HL-60 (cell line): ENCODE results near the gene DHX29.

Source experiments
- GABPA ChIP-seq: IDR thresholded peaks from 2 replicates; pipeline ENCODE4 v1.6.1; 2012; ENCODE audit warnings: low read depth
- POLR2AphosphoS5 ChIP-seq: IDR thresholded peaks from 2 replicates; pipeline ENCODE4 v1.6.1; 2012; ENCODE audit warnings: low read depth
- SPI1 ChIP-seq: IDR thresholded peaks from 2 replicates; pipeline ENCODE4 v1.6.1; 2012; ENCODE audit warnings: low read depth, mild to moderate bottlenecking, borderline replicate concordance
- TF ChIP-seq, protein P1 (sequence below): IDR thresholded peaks from one replicate; pipeline ENCODE4 v1.5.1; 2011; ENCODE audit warnings: low read length, control low read depth, inconsistent platforms; ENCODE audit not compliant: insufficient read depth
- TF ChIP-seq, protein P2 (sequence below): IDR thresholded peaks from 2 replicates; pipeline ENCODE4 v1.6.1; 2012; ENCODE audit warnings: low read depth; ENCODE audit not compliant: insufficient replicate concordance

DNA sequence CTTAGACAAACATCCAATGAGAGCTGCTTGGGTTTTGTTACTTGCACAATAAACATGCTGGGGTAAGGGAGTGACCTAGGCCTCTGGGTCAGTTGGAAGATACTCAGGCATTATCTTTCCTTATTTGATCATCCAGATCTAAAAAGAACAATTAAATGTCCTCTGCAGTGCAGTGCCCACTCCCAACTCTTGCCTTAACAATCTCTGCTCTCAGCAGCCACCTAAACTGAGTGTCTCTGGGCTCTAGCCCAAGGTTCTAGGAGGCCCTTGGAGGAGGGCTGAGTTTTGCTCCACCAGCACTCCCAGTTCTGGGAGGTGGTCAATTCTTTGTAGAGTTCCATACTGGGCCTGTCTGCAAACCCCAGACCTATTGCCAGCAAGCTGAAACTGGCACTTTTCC lies 82.1 kb downstream of the DHX29 start:
- TF ChIP-seq, protein P1, sequence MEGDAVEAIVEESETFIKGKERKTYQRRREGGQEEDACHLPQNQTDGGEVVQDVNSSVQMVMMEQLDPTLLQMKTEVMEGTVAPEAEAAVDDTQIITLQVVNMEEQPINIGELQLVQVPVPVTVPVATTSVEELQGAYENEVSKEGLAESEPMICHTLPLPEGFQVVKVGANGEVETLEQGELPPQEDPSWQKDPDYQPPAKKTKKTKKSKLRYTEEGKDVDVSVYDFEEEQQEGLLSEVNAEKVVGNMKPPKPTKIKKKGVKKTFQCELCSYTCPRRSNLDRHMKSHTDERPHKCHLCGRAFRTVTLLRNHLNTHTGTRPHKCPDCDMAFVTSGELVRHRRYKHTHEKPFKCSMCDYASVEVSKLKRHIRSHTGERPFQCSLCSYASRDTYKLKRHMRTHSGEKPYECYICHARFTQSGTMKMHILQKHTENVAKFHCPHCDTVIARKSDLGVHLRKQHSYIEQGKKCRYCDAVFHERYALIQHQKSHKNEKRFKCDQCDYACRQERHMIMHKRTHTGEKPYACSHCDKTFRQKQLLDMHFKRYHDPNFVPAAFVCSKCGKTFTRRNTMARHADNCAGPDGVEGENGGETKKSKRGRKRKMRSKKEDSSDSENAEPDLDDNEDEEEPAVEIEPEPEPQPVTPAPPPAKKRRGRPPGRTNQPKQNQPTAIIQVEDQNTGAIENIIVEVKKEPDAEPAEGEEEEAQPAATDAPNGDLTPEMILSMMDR = no peak
- TF ChIP-seq, protein P2, sequence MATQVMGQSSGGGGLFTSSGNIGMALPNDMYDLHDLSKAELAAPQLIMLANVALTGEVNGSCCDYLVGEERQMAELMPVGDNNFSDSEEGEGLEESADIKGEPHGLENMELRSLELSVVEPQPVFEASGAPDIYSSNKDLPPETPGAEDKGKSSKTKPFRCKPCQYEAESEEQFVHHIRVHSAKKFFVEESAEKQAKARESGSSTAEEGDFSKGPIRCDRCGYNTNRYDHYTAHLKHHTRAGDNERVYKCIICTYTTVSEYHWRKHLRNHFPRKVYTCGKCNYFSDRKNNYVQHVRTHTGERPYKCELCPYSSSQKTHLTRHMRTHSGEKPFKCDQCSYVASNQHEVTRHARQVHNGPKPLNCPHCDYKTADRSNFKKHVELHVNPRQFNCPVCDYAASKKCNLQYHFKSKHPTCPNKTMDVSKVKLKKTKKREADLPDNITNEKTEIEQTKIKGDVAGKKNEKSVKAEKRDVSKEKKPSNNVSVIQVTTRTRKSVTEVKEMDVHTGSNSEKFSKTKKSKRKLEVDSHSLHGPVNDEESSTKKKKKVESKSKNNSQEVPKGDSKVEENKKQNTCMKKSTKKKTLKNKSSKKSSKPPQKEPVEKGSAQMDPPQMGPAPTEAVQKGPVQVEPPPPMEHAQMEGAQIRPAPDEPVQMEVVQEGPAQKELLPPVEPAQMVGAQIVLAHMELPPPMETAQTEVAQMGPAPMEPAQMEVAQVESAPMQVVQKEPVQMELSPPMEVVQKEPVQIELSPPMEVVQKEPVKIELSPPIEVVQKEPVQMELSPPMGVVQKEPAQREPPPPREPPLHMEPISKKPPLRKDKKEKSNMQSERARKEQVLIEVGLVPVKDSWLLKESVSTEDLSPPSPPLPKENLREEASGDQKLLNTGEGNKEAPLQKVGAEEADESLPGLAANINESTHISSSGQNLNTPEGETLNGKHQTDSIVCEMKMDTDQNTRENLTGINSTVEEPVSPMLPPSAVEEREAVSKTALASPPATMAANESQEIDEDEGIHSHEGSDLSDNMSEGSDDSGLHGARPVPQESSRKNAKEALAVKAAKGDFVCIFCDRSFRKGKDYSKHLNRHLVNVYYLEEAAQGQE = no peak
- no peak for TF ChIP-seq POLR2AphosphoS5
- TF ChIP-seq GABPA = no peak
- TF ChIP-seq SPI1 = no peak
